Measurements from ENCODE around the gene UCP3. TPM values are rescaled to one million over a fixed set of nuclear protein-coding genes. Genes with fewer than 3 reads are reported as not detected.

Gene UCP3
- total RNA-seq, 1 donor from 2014 or later, result 2.0 TPM

GRCh38 chr11:74023276-74023675, 14.4 kb upstream of the UCP3 start:
- Histone ChIP-seq H3K9me3 (ENCODE audit: insufficient read depth, low read depth, low read length) (no peaks in the 10 kb centered on the region), H3K9ac (ENCODE audit: low read length) (no peak overlapping the region), H4K20me1 (ENCODE audit: insufficient read depth, low read length) (no peaks in the 10 kb centered on the region), H3K4me2 (ENCODE audit: low read length) (no peak overlapping the region), H3K27ac (ENCODE audit: low read depth, low read length) (no peak overlapping the region), H3K79me2 (ENCODE audit: insufficient read depth, low read length) (no peaks in the 10 kb centered on the region), H3K4me3 (ENCODE audit: insufficient read depth, low read depth, low read length) (no peak overlapping the region), H3K36me3 (ENCODE audit: insufficient read depth, low read length) (no peaks in the 10 kb centered on the region), H3K27me3 (ENCODE audit: insufficient read depth, low read length) (no peaks in the 10 kb centered on the region), H3K4me1 (ENCODE audit: insufficient read depth, low read length) (peaks cover 33% of the 10 kb centered on the region), H2AFZ (ENCODE audit: low read depth, low read length) (no peak overlapping the region)
- DNase-seq (ENCODE audit: low read depth) (no peak), FAIRE-seq (no peak)
- Mint-ChIP-seq H3K4me1 (ENCODE audit: low read depth, unreplicated experiment) (peaks cover 35% of the 10 kb centered on the region), H3K27me3 (ENCODE audit: low read depth, unreplicated experiment) (no peaks in the 10 kb centered on the region), H3K27ac (ENCODE audit: unreplicated experiment) (no peak overlapping the region), H3K4me3 (ENCODE audit: unreplicated experiment) (no peak overlapping the region), H3K9me3 (ENCODE audit: unreplicated experiment) (no peaks in the 10 kb centered on the region), H3K36me3 (ENCODE audit: low read depth, unreplicated experiment) (peaks cover 11% of the 10 kb centered on the region)
- TF ChIP-seq EZH2 (IDR thresholded peaks at IDR 0.05; ENCODE audit: insufficient read depth, low read length) (no peak), CTCF (IDR thresholded peaks at IDR 0.05; ENCODE audit: insufficient read depth, low read depth, low read length) (no peak)

- Histone ChIP-seq H3K79me2 (ENCODE audit: insufficient read depth, low read length) (no peaks in the 10 kb centered on the region), H3K27me3 (ENCODE audit: insufficient read depth, low read length) (no peaks in the 10 kb centered on the region), H3K9ac (ENCODE audit: low read length) (no peak overlapping the region), H2AFZ (ENCODE audit: low read depth, low read length) (no peak overlapping the region), H3K4me1 (ENCODE audit: insufficient read depth, low read length) (peaks cover 33% of the 10 kb centered on the region), H3K4me3 (ENCODE audit: insufficient read depth, low read depth, low read length) (no peak overlapping the region), H4K20me1 (ENCODE audit: insufficient read depth, low read length) (no peaks in the 10 kb centered on the region), H3K9me3 (ENCODE audit: insufficient read depth, low read depth, low read length) (no peaks in the 10 kb centered on the region), H3K27ac (ENCODE audit: low read depth, low read length) (no peak overlapping the region), H3K36me3 (ENCODE audit: insufficient read depth, low read length) (no peaks in the 10 kb centered on the region), H3K4me2 (ENCODE audit: low read length) (no peak overlapping the region)
- FAIRE-seq (no peak), DNase-seq (ENCODE audit: low read depth) (no peak)
- Mint-ChIP-seq H3K4me3 (ENCODE audit: unreplicated experiment) (no peak overlapping the region), H3K27ac (ENCODE audit: unreplicated experiment) (no peak overlapping the region), H3K4me1 (ENCODE audit: low read depth, unreplicated experiment) (peaks cover 35% of the 10 kb centered on the region), H3K27me3 (ENCODE audit: low read depth, unreplicated experiment) (no peaks in the 10 kb centered on the region), H3K9me3 (ENCODE audit: unreplicated experiment) (no peaks in the 10 kb centered on the region), H3K36me3 (ENCODE audit: low read depth, unreplicated experiment) (peaks cover 11% of the 10 kb centered on the region)
- TF ChIP-seq EZH2 (IDR thresholded peaks at IDR 0.05; ENCODE audit: insufficient read depth, low read length), result no peak
- TF ChIP-seq CTCF (IDR thresholded peaks at IDR 0.05; ENCODE audit: insufficient read depth, low read depth, low read length), result no peak
Observed at GRCh38 chr11:74022546-74022945, 13.7 kb upstream of the UCP3 start.

- Mint-ChIP-seq H3K4me1 (ENCODE audit: low read depth, unreplicated experiment) (peaks cover 35% of the 10 kb centered on the region), H3K4me3 (ENCODE audit: unreplicated experiment) (no peak overlapping the region), H3K36me3 (ENCODE audit: low read depth, unreplicated experiment) (peaks cover 15% of the 10 kb centered on the region), H3K27ac (ENCODE audit: unreplicated experiment) (no peak overlapping the region), H3K9me3 (ENCODE audit: unreplicated experiment) (no peaks in the 10 kb centered on the region), H3K27me3 (ENCODE audit: low read depth, unreplicated experiment) (no peaks in the 10 kb centered on the region)
- H3K9ac ChIP-seq (ENCODE audit: low read length), result no peak overlapping the region
- H3K27me3 ChIP-seq (ENCODE audit: insufficient read depth, low read length), result no peaks in the 10 kb centered on the region
- H3K27ac ChIP-seq (ENCODE audit: low read depth, low read length), result no peak overlapping the region
- no peak overlapping the region for H3K4me2 ChIP-seq (ENCODE audit: low read length)
- H3K4me1 ChIP-seq (ENCODE audit: insufficient read depth, low read length), result peaks cover 30% of the 10 kb centered on the region
- DNase-seq (ENCODE audit: low read depth), result no peak
- no peak overlapping the region for H2AFZ ChIP-seq (ENCODE audit: low read depth, low read length)
- H4K20me1 ChIP-seq (ENCODE audit: insufficient read depth, low read length), result no peaks in the 10 kb centered on the region
- no peaks in the 10 kb centered on the region for H3K79me2 ChIP-seq (ENCODE audit: insufficient read depth, low read length)
- no peak for FAIRE-seq
- no peak overlapping the region for H3K4me3 ChIP-seq (ENCODE audit: insufficient read depth, low read depth, low read length)
- no peaks in the 10 kb centered on the region for H3K9me3 ChIP-seq (ENCODE audit: insufficient read depth, low read depth, low read length)
- no peak for TF ChIP-seq EZH2 (IDR thresholded peaks at IDR 0.05; ENCODE audit: insufficient read depth, low read length)
- TF ChIP-seq CTCF (IDR thresholded peaks at IDR 0.05; ENCODE audit: insufficient read depth, low read depth, low read length), result no peak
- no peaks in the 10 kb centered on the region for H3K36me3 ChIP-seq (ENCODE audit: insufficient read depth, low read length)
Observed at GRCh38 chr11:74021998-74022397, 13.1 kb upstream of the UCP3 start.
